ENCODE data around the gene CDA. TPM values are rescaled to one million over a fixed set of nuclear protein-coding genes. Genes with fewer than 3 reads are reported as not detected.

Gene CDA
- total and polyA plus RNA-seq, 9 of the 15 experiments (the other 6 are each of a cell fraction or from before 2014, with no cell fraction given): not detected

DNA sequence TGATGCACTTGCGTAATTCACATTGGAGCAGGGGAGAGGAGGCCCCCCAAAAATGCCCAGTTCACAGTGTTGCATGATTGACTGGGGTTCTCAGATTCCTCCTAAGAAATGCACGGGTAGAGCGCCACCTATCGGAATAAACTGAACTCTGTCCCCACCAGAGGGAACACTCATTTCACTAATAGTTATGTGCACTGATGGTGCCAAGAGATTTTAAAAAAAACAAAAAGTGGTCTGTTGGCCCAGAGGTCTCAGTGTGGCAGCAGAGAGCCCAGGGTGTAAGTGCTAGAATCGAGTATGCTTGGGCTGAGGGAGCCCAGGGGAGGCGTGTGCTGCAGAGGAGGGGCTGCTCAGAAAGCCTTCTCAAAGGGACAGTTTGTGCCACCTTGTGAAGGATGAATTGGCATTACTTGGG lies 51.3 kb downstream of the CDA start:
- no peaks in the 10 kb centered on the region for H3K9me3 ChIP-seq (replicated peaks; ENCODE audit: control insufficient read depth, insufficient read depth, low read depth, low read length)
- ChIA-PET CTCF (ENCODE audit: low intra/inter-chr PET ratio) (interaction anchor here (0.6 to 3.4 kb wide), 4 partner anchors 19 to 119 kb away, joined by 3 to 35 read pairs (median 10); no protein-coding TSS in a partner anchor), POLR2A (interaction anchor here (0.7 kb wide), 1 partner anchor 946 kb away, joined by 3 read pairs; no protein-coding TSS in a partner anchor)
- peak; percentile 90 for ATAC-seq
- DNase-seq (ENCODE audit: extremely low read depth in 1 of 4, low spot score in 3 of 4): peak; percentile 70 to 78 (median 74)
- intact Hi-C loops (cut with micrococcal nuclease) (loop anchor here (1.0 kb wide), 2 partner anchors 65 to 118 kb away; no protein-coding TSS in a partner anchor), in situ Hi-C loops (cut with MboI) (no loop called here)
- H3K36me3 ChIP-seq (ENCODE audit: control insufficient read depth, insufficient read depth, low read length): no peaks in the 10 kb centered on the region
- no peaks in the 10 kb centered on the region for H3K9me1 ChIP-seq (ENCODE audit: control insufficient read depth, insufficient read depth, low read length)
- no peaks in the 10 kb centered on the region for H3K79me2 ChIP-seq (ENCODE audit: control insufficient read depth, insufficient read depth, low read length)
- peaks cover 2 to 10% of the 10 kb centered on the region in 2 experiments; a peak in 3 of 5 replicates for H3K27me3 ChIP-seq (ENCODE audit: control insufficient read depth in 2 of 2, insufficient read depth in 2 of 2, low read length in 2 of 2)
- peak; percentile 87 for FAIRE-seq
- no peak overlapping the region for H3K4me2 ChIP-seq (ENCODE audit: insufficient read depth, low read length)
- WGBS (ENCODE audit: insufficient coverage, low coverage, missing lambda C conversion rate): 14% methylated on average over 6 of the region's 6 CpGs
- H4K20me1 ChIP-seq (replicated peaks; ENCODE audit: control insufficient read depth, insufficient read depth, low read length): peaks cover 16% of the 10 kb centered on the region
- BruUV-seq (replicated peaks): no TSS peak
- H3K9ac ChIP-seq (ENCODE audit: insufficient read depth in 1 of 2, low read depth in 2 of 2, low read length in 2 of 2): no peak overlapping the region
- no peak overlapping the region for H3K27ac ChIP-seq (ENCODE audit: extremely low read depth, low read depth, low read length)
- peaks cover 0 to 8% of the 10 kb centered on the region in 2 experiments; a peak in 2 of 5 replicates for H3K4me1 ChIP-seq (replicated peaks in 1 of 2; ENCODE audit: control insufficient read depth in 2 of 2, insufficient read depth in 2 of 2, low read length in 2 of 2)
- no peak overlapping the region for H3K4me3 ChIP-seq
- no peak overlapping the region for H2AFZ ChIP-seq (ENCODE audit: low read depth, low read length)
- TF ChIP-seq ZNF384 (IDR thresholded peaks at IDR 0.05; ENCODE audit: low read depth, low read length) (peak; percentile 64), MEIS2 (IDR thresholded peaks at IDR 0.05; ENCODE audit: partially characterized antibody) (peak; percentile 35), SMC3 (conservative IDR thresholded peaks at IDR 0.05; ENCODE audit: insufficient read depth, low read depth, low read length) (peak; percentile 70), XRCC5 (IDR thresholded peaks at IDR 0.05; ENCODE audit: low read depth, low read length) (no peak), RAD21 (CRISPR knock-in tag; conservative IDR thresholded peaks at IDR 0.05 in 1 of 2, IDR thresholded peaks at IDR 0.05 in 1 of 2) (peak; percentile 79 to 86), RCOR1 (IDR thresholded peaks at IDR 0.05; ENCODE audit: borderline replicate concordance in 1 of 2, low read depth in 2 of 2, low read length in 2 of 2) (peak in 1 of 2 experiments; percentile 41; a peak in 1 of 4 replicates), PKNOX1 (IDR thresholded peaks at IDR 0.05) (peak; percentile 84), MECOM (CRISPR knock-in tag; IDR thresholded peaks at IDR 0.05) (peak; percentile 25; the same call in 1 of the 2 replicates), KDM2B (CRISPR knock-in tag; IDR thresholded peaks at IDR 0.05) (no peak)
- TF ChIP-seq, protein P1, sequence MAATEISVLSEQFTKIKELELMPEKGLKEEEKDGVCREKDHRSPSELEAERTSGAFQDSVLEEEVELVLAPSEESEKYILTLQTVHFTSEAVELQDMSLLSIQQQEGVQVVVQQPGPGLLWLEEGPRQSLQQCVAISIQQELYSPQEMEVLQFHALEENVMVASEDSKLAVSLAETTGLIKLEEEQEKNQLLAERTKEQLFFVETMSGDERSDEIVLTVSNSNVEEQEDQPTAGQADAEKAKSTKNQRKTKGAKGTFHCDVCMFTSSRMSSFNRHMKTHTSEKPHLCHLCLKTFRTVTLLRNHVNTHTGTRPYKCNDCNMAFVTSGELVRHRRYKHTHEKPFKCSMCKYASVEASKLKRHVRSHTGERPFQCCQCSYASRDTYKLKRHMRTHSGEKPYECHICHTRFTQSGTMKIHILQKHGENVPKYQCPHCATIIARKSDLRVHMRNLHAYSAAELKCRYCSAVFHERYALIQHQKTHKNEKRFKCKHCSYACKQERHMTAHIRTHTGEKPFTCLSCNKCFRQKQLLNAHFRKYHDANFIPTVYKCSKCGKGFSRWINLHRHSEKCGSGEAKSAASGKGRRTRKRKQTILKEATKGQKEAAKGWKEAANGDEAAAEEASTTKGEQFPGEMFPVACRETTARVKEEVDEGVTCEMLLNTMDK (IDR thresholded peaks at IDR 0.05; ENCODE audit: borderline replicate concordance, insufficient read depth, low read depth, low read length, poor library complexity, severe bottlenecking): peak; percentile 53
